H9 (cell line): ENCODE measurements around the gene TNFAIP8L1. TPM values are rescaled to one million over a fixed set of nuclear protein-coding genes. Genes with fewer than 3 reads are reported as not detected.

ENCODE experiments used
- DNase-seq: peaks from one replicate; pipeline ENCODE4 v3.0.0-alpha.2; 2017
- H2AFZ ChIP-seq: one replicate; pipeline ENCODE4 v1.6.1; 2013; ENCODE audit warnings: mild to moderate bottlenecking, low read length, control low read depth, moderate library complexity
- H2AK5ac ChIP-seq: 2 replicates; pipeline ENCODE4 v1.6.1; 2013; ENCODE audit warnings: low read length, control low read depth, mixed read lengths; ENCODE audit not compliant: insufficient read length
- H2BK120ac ChIP-seq: one replicate; pipeline ENCODE4 v1.6.1; 2013; ENCODE audit warnings: low read depth, mild to moderate bottlenecking, low read length, control low read depth, inconsistent platforms; ENCODE audit not compliant: poor library complexity, severe bottlenecking
- H2BK12ac ChIP-seq: 2 replicates; pipeline ENCODE4 v1.6.1; 2013; ENCODE audit warnings: low read length, control low read depth, mixed read lengths, low read depth; ENCODE audit not compliant: insufficient read length
- H2BK15ac ChIP-seq: 2 replicates; pipeline ENCODE4 v1.6.1; 2013; ENCODE audit warnings: low read depth, low read length, control low read depth
- H2BK20ac ChIP-seq: one replicate; pipeline ENCODE4 v1.6.1; 2013; ENCODE audit warnings: low read depth, mild to moderate bottlenecking, low read length, control low read depth, inconsistent platforms; ENCODE audit not compliant: poor library complexity, severe bottlenecking
- H2BK5ac ChIP-seq: 2 replicates; pipeline ENCODE4 v1.6.1; 2013; ENCODE audit warnings: low read length, control low read depth, mixed read lengths; ENCODE audit not compliant: insufficient read length
- H3K14ac ChIP-seq: 2 replicates; pipeline ENCODE4 v1.6.1; 2013; ENCODE audit warnings: low read length, control low read depth; ENCODE audit not compliant: insufficient read depth
- H3K18ac ChIP-seq: 2 replicates; pipeline ENCODE4 v1.6.1; 2013; ENCODE audit warnings: low read depth, mild to moderate bottlenecking, mixed read lengths, low read length, control low read depth; ENCODE audit not compliant: insufficient read length
- H3K23ac ChIP-seq: 2 replicates; pipeline ENCODE4 v1.6.1; 2013; ENCODE audit warnings: low read length, control low read depth, mixed read lengths, low read depth; ENCODE audit not compliant: insufficient read length
- H3K23me2 ChIP-seq: 2 replicates; pipeline ENCODE4 v1.6.1; 2013; ENCODE audit warnings: low read depth, mild to moderate bottlenecking, mixed read lengths, low read length, control low read depth; ENCODE audit not compliant: insufficient read length, poor library complexity, severe bottlenecking
- H3K27ac ChIP-seq: 2 replicates; pipeline ENCODE4 v1.5.1; 2013; ENCODE audit warnings: low read length, control low read depth, mixed read lengths, low read depth; ENCODE audit not compliant: insufficient read length
- H3K27me3 ChIP-seq: 2 replicates; pipeline ENCODE4 v1.6.1; 2013; ENCODE audit warnings: low read length, control low read depth, inconsistent platforms; ENCODE audit not compliant: insufficient read depth
- H3K4ac ChIP-seq: 2 replicates; pipeline ENCODE4 v1.6.1; 2013; ENCODE audit warnings: low read depth, mild to moderate bottlenecking, control low read depth, inconsistent platforms, low read length, moderate library complexity
- H3K4me1 ChIP-seq: 2 replicates; pipeline ENCODE4 v1.6.1; 2013; ENCODE audit warnings: low read length, control low read depth, inconsistent platforms; ENCODE audit not compliant: insufficient read depth
- H3K4me2 ChIP-seq: 2 replicates; pipeline ENCODE4 v1.6.1; 2013; ENCODE audit warnings: low read length, control low read depth, mixed read lengths; ENCODE audit not compliant: insufficient read length, insufficient read depth
- H3K56ac ChIP-seq: 2 replicates; pipeline ENCODE4 v1.6.1; 2013; ENCODE audit warnings: low read depth, mild to moderate bottlenecking, mixed read lengths, low read length, control low read depth; ENCODE audit not compliant: insufficient read length
- H3K79me1 ChIP-seq: 2 replicates; pipeline ENCODE4 v1.6.1; 2013; ENCODE audit warnings: low read depth, mild to moderate bottlenecking, moderate library complexity, low read length, control low read depth, inconsistent platforms; ENCODE audit not compliant: insufficient read depth, poor library complexity, severe bottlenecking
- H3K79me2 ChIP-seq: 2 replicates; pipeline ENCODE4 v1.6.1; 2013; ENCODE audit warnings: low read length, control low read depth, inconsistent platforms; ENCODE audit not compliant: insufficient read depth
- H3K9ac ChIP-seq: 2 replicates; pipeline ENCODE4 v1.6.1; 2013; ENCODE audit warnings: low read length, control low read depth, mixed read lengths; ENCODE audit not compliant: insufficient read length; ENCODE audit errors: extremely low read depth
- H3K9me3 ChIP-seq: one replicate; pipeline ENCODE4 v1.6.1; 2013; ENCODE audit warnings: low read depth, low read length, inconsistent platforms; ENCODE audit not compliant: control insufficient read depth
- H3T11ph ChIP-seq: one replicate; pipeline ENCODE4 v1.6.1; 2013; ENCODE audit warnings: mild to moderate bottlenecking, low read length, control low read depth, inconsistent platforms
- H4K20me1 ChIP-seq: one replicate; pipeline ENCODE4 v1.6.1; 2013; ENCODE audit not compliant: control insufficient read depth, insufficient read length, insufficient read depth
- H4K5ac ChIP-seq: 2 replicates; pipeline ENCODE4 v1.6.1; 2013; ENCODE audit warnings: low read depth, mild to moderate bottlenecking, mixed read lengths, low read length, control low read depth; ENCODE audit not compliant: insufficient read length
- H4K8ac ChIP-seq: replicated peaks from 2 replicates; pipeline ENCODE4 v1.6.1; 2013; ENCODE audit warnings: low read length, control low read depth, mixed read lengths, low read depth; ENCODE audit not compliant: insufficient read length
- H4K91ac ChIP-seq: 2 replicates; pipeline ENCODE4 v1.6.1; 2013; ENCODE audit warnings: low read depth, mild to moderate bottlenecking, moderate library complexity, mixed read lengths, low read length, control low read depth; ENCODE audit not compliant: insufficient read length
- H3K27ac Mint-ChIP-seq, 3 experiments: 2 replicates in 2 of 3; 3 replicates in 1 of 3; pipeline ENCODE4 v1.8.0; 2020 to 2021; ENCODE audit warnings: mixed read lengths in 3 of 3, mild to moderate bottlenecking in 1 of 3, moderate library complexity in 1 of 3
- H3K27me3 Mint-ChIP-seq: 2 replicates; pipeline ENCODE4 v1.8.0; 2021; ENCODE audit warnings: low read depth, mild to moderate bottlenecking, moderate library complexity, mixed read lengths
- H3K36me3 Mint-ChIP-seq, 3 experiments: 2 replicates in 2 of 3; 3 replicates in 1 of 3; pipeline ENCODE4 v1.8.0; 2020 to 2021; ENCODE audit warnings: low read depth in 3 of 3, mixed read lengths in 3 of 3; ENCODE audit not compliant: insufficient read depth in 1 of 3
- H3K4me1 Mint-ChIP-seq, 2 experiments: 2 replicates each; pipeline ENCODE4 v1.8.0; 2020; ENCODE audit warnings: mixed read lengths in 2 of 2
- H3K4me3 Mint-ChIP-seq, 2 experiments: 2 replicates in 1 of 2; 3 replicates in 1 of 2; pipeline ENCODE4 v1.8.0; 2020 to 2021; ENCODE audit warnings: mild to moderate bottlenecking in 2 of 2, mixed read lengths in 2 of 2, moderate library complexity in 1 of 2
- H3K9me3 Mint-ChIP-seq, 2 experiments: 2 replicates in 1 of 2; 3 replicates in 1 of 2; pipeline ENCODE4 v1.8.0; 2020; ENCODE audit warnings: mild to moderate bottlenecking in 2 of 2, mixed read lengths in 2 of 2, moderate library complexity in 1 of 2
- CTCF ChIP-seq: fragments of 200-600 bp; sonication (generic); conservative IDR thresholded peaks from 3 replicates; pipeline ENCODE4 v1.8.0; 2021; ENCODE audit warnings: antibody characterized with exemption, mild to moderate bottlenecking
- WGBS: extraction: QIAGEN DNeasy Blood & Tissue Kit; methylation state at CpG from one replicate; pipeline ENCODE4 v1.1.7; 2013; ENCODE audit warnings: missing lambda C conversion rate, low lambda C conversion rate, mixed read lengths; ENCODE audit not compliant: insufficient read length; ENCODE audit errors: extremely low coverage; 5-methylcytosine and 5-hydroxymethylcytosine counted together
- total RNA-seq: library from RNA; stranded (reverse); gene quantifications from 2 replicates; pipeline ENCODE4 v1.2.1, GENCODE V29; 2021

The TNFAIP8L1 gene
- total RNA-seq, 1 experiment from 2014 or later = 4.2 TPM

GRCh38 chr19:4682417-4683200, 43.3 kb downstream of the TNFAIP8L1 start:
- Histone ChIP-seq H2BK5ac (no peak overlapping the region), H3K27me3 (no peaks in the 10 kb centered on the region), H3K56ac (no peak overlapping the region), H4K5ac (no peak overlapping the region), H3K14ac (no peak overlapping the region), H3T11ph (no peak overlapping the region), H2AK5ac (no peak overlapping the region), H4K8ac (no peak overlapping the region), H3K79me1 (no peaks in the 10 kb centered on the region), H2BK15ac (no peak overlapping the region), H3K9ac (no peak overlapping the region), H3K23me2 (no peaks in the 10 kb centered on the region), H2BK120ac (no peak overlapping the region), H4K20me1 (no peaks in the 10 kb centered on the region), H3K18ac (no peak overlapping the region), H3K4me2 (no peak overlapping the region), H3K23ac (no peak overlapping the region), H2BK12ac (no peak overlapping the region), H2AFZ (no peak overlapping the region), H3K27ac (no peak overlapping the region), H2BK20ac (no peak overlapping the region), H3K79me2 (no peaks in the 10 kb centered on the region), H3K4me1 (peaks cover 3% of the 10 kb centered on the region; the same call in 1 of the 2 replicates), H3K9me3 (no peaks in the 10 kb centered on the region), H4K91ac (no peak overlapping the region), H3K4ac (no peak overlapping the region)
- Mint-ChIP-seq H3K4me1 (peaks cover 2 to 9% of the 10 kb centered on the region in 2 experiments), H3K4me3 (no peak overlapping the region), H3K27me3 (no peaks in the 10 kb centered on the region), H3K27ac (no peak overlapping the region), H3K36me3 (peaks cover 14 to 46% (median 14%) of the 10 kb centered on the region in 3 experiments; a peak in 6 of 7 replicates), H3K9me3 (no peaks in the 10 kb centered on the region)
- no peak for TF ChIP-seq CTCF
- WGBS = no CpG with 5 or more reads among the region's 45 CpGs
- DNase-seq = no peak
